WTC11 (cell line): ENCODE measurements around the gene MFN1. TPM values are rescaled to one million over a fixed set of nuclear protein-coding genes. Genes with fewer than 3 reads are reported as not detected.

Experiments
- ATAC-seq: fragments of 200-7000 bp; cut with Tn5 transposase; 2 replicates; pipeline ENCODE4 v1.10.0; 2021; ENCODE audit warnings: mild to moderate bottlenecking, moderate library complexity
- CTCF ChIA-PET: fragments of 300-600 bp; sonication (Branson Sonifier 250); formaldehyde crosslinking; loops from one replicate; lab custom pipeline; 2021; ENCODE audit warnings: antibody characterized with exemption; lab: Charles Lee
- POLR2A ChIA-PET: fragments of 350-600 bp; sonication (Branson Sonifier 250); formaldehyde crosslinking; loops from one replicate; lab custom pipeline; 2021; ENCODE audit warnings: antibody characterized with exemption; lab: Charles Lee
- DNase-seq: peaks from one replicate; pipeline ENCODE4 v3.0.0; 2021; ENCODE audit warnings: low spot score
- H3K27ac Mint-ChIP-seq: 2 replicates; pipeline ENCODE4 v1.8.0; 2021; ENCODE audit warnings: mixed read lengths
- H3K27me3 Mint-ChIP-seq: 2 replicates; pipeline ENCODE4 v1.8.0; 2021; ENCODE audit warnings: low read depth, mild to moderate bottlenecking, moderate library complexity, mixed read lengths
- H3K36me3 Mint-ChIP-seq: 2 replicates; pipeline ENCODE4 v1.8.0; 2021; ENCODE audit warnings: mixed read lengths
- H3K4me1 Mint-ChIP-seq: 2 replicates; pipeline ENCODE4 v1.8.0; 2022; ENCODE audit warnings: mixed read lengths
- H3K4me3 Mint-ChIP-seq: 2 replicates; pipeline ENCODE4 v1.8.0; 2021; ENCODE audit warnings: mild to moderate bottlenecking, moderate library complexity, mixed read lengths
- H3K9me3 Mint-ChIP-seq: 2 replicates; pipeline ENCODE4 v1.8.0; 2021; ENCODE audit warnings: mixed read lengths
- ARID4B ChIP-seq: sonication (generic); formaldehyde crosslinking; IDR thresholded peaks from 2 replicates; pipeline ENCODE4 v1.8.0; 2023; ENCODE audit warnings: missing genetic modification reagents, mild to moderate bottlenecking, borderline replicate concordance
- CREB1 ChIP-seq: sonication (generic); formaldehyde crosslinking; IDR thresholded peaks from 2 replicates; pipeline ENCODE4 v1.8.0; 2023; ENCODE audit warnings: mild to moderate bottlenecking, missing genetic modification reagents
- E2F1 ChIP-seq: sonication (generic); formaldehyde crosslinking; IDR thresholded peaks from 2 replicates; pipeline ENCODE4 v1.8.0; 2022; ENCODE audit warnings: mild to moderate bottlenecking, missing genetic modification reagents
- ERG ChIP-seq: fragments of 250-450 bp; sonication (Bioruptor Pico); IDR thresholded peaks from 2 replicates; pipeline ENCODE4 v1.8.0; 2021; ENCODE audit warnings: mild to moderate bottlenecking
- FOXK1 ChIP-seq: sonication (generic); formaldehyde crosslinking; IDR thresholded peaks from 2 replicates; pipeline ENCODE4 v1.8.0; 2022; ENCODE audit warnings: mild to moderate bottlenecking, moderate library complexity, missing genetic modification reagents
- GABPB1 ChIP-seq: sonication (generic); formaldehyde crosslinking; IDR thresholded peaks from 2 replicates; pipeline ENCODE4 v1.8.1; 2023; ENCODE audit warnings: mild to moderate bottlenecking, missing genetic modification reagents
- HMGA2 ChIP-seq: fragments of 250-450 bp; sonication (Bioruptor Pico); IDR thresholded peaks from 2 replicates; pipeline ENCODE4 v1.4.0; 2021; ENCODE audit warnings: mild to moderate bottlenecking, moderate library complexity
- IRF2 ChIP-seq: sonication (generic); formaldehyde crosslinking; IDR thresholded peaks from 2 replicates; pipeline ENCODE4 v1.8.0; 2022; ENCODE audit warnings: low read depth, missing genetic modification reagents, borderline replicate concordance
- MXD4 ChIP-seq: fragments of 250-450 bp; sonication (Bioruptor Pico); IDR thresholded peaks from 2 replicates; pipeline ENCODE4 v1.8.0; 2021; ENCODE audit warnings: mild to moderate bottlenecking, moderate library complexity, borderline replicate concordance
- MYBL2 ChIP-seq: sonication (generic); formaldehyde crosslinking; IDR thresholded peaks from 2 replicates; pipeline ENCODE4 v1.8.1; 2023; ENCODE audit warnings: mild to moderate bottlenecking, moderate library complexity, missing genetic modification reagents
- NFATC4 ChIP-seq: fragments of 250-450 bp; sonication (Bioruptor Pico); IDR thresholded peaks from 2 replicates; pipeline ENCODE4 v1.9.0; 2021; ENCODE audit warnings: mild to moderate bottlenecking
- NR1H2 ChIP-seq: sonication (generic); formaldehyde crosslinking; IDR thresholded peaks from 2 replicates; pipeline ENCODE4 v1.9.0; 2021; ENCODE audit warnings: mild to moderate bottlenecking, moderate library complexity, missing genetic modification reagents
- RELA ChIP-seq: sonication (generic); formaldehyde crosslinking; IDR thresholded peaks from 2 replicates; pipeline ENCODE4 v1.8.1; 2022; ENCODE audit warnings: missing genetic modification reagents, mild to moderate bottlenecking, borderline replicate concordance
- SP1 ChIP-seq: sonication (generic); formaldehyde crosslinking; conservative IDR thresholded peaks from 2 replicates; pipeline ENCODE4 v1.8.1; 2022; ENCODE audit warnings: missing genetic modification reagents
- TEAD4 ChIP-seq: sonication (generic); formaldehyde crosslinking; IDR thresholded peaks from 2 replicates; pipeline ENCODE4 v1.8.0; 2022; ENCODE audit warnings: mild to moderate bottlenecking, missing genetic modification reagents
- ZBTB43 ChIP-seq: sonication (generic); formaldehyde crosslinking; IDR thresholded peaks from 2 replicates; pipeline ENCODE4 v1.8.1; 2023; ENCODE audit warnings: mild to moderate bottlenecking, missing genetic modification reagents
- ZNF219 ChIP-seq: sonication (generic); formaldehyde crosslinking; IDR thresholded peaks from 2 replicates; pipeline ENCODE4 v1.8.0; 2023; ENCODE audit warnings: missing genetic modification reagents, mild to moderate bottlenecking, borderline replicate concordance
- ZNF423 ChIP-seq: fragments of 250-450 bp; sonication (Bioruptor Pico); IDR thresholded peaks from 2 replicates; pipeline ENCODE4 v2.1.2; 2022; ENCODE audit warnings: mild to moderate bottlenecking, moderate library complexity
- total RNA-seq: library from RNA; stranded (reverse); gene quantifications from 3 replicates; pipeline ENCODE4 v1.2.3, GENCODE V29; 2021
- TF ChIP-seq, protein P1 (sequence below): sonication (generic); formaldehyde crosslinking; conservative IDR thresholded peaks from 2 replicates; pipeline ENCODE4 v1.8.1; 2022; ENCODE audit warnings: mild to moderate bottlenecking, missing genetic modification reagents
- TF ChIP-seq, protein P2 (sequence below): sonication (generic); formaldehyde crosslinking; conservative IDR thresholded peaks from 2 replicates; pipeline ENCODE4 v1.8.1; 2023; ENCODE audit warnings: mild to moderate bottlenecking, low read depth, missing genetic modification reagents, moderate library complexity
- TF ChIP-seq, protein P3 (sequence below): sonication (generic); formaldehyde crosslinking; IDR thresholded peaks from 2 replicates; pipeline ENCODE4 v1.8.0; 2023; ENCODE audit warnings: mild to moderate bottlenecking, missing genetic modification reagents

Gene MFN1
- total RNA-seq, 1 experiment from 2014 or later, result 42.7 TPM

DNA sequence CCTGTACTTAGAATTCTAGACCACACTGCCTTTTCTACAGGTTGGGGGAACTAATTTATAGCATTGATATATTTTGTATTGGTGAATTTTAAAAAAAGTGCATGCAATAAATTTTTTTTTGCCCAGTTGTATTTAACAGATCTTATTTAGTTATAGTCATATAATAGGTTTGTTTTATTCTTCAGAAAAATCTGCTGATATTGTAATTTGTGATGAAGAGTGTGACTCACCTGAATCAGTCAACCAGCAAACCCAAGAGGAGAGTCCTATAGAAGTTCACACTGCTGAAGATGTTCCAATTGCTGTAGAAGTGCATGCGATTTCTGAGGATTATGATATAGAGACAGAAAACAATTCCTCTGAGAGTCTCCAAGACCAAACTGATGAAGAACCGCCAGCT is 14.4 kb upstream of the MFN1 start:
- POLR2A ChIA-PET, result no interaction called here
- H3K27me3 Mint-ChIP-seq, result no peaks in the 10 kb centered on the region
- no peak for TF ChIP-seq ERG (CRISPR knock-in tag)
- TF ChIP-seq SP1 (CRISPR knock-in tag), result no peak
- TF ChIP-seq GABPB1, result no peak
- no peak for TF ChIP-seq HMGA2 (CRISPR knock-in tag)
- TF ChIP-seq ARID4B, result no peak
- no peak for TF ChIP-seq RELA (CRISPR knock-in tag)
- TF ChIP-seq FOXK1 (CRISPR knock-in tag), result no peak
- no peak for TF ChIP-seq E2F1
- TF ChIP-seq, protein P1, sequence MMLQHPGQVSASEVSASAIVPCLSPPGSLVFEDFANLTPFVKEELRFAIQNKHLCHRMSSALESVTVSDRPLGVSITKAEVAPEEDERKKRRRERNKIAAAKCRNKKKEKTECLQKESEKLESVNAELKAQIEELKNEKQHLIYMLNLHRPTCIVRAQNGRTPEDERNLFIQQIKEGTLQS (CRISPR knock-in tag), result no peak
- no peak for TF ChIP-seq NR1H2 (CRISPR knock-in tag)
- no peak for TF ChIP-seq CREB1 (CRISPR knock-in tag)
- TF ChIP-seq MXD4 (CRISPR knock-in tag), result no peak
- no peak for TF ChIP-seq MYBL2
- TF ChIP-seq ZNF219 (CRISPR knock-in tag), result no peak
- TF ChIP-seq, all 79 proteins: peak for 0
- no peaks in the 10 kb centered on the region for H3K9me3 Mint-ChIP-seq
- DNase-seq (no peak), ATAC-seq (no peak)
- CTCF ChIA-PET, result no interaction called here
- peaks cover 75% of the 10 kb centered on the region for H3K36me3 Mint-ChIP-seq
- no peaks in the 10 kb centered on the region for H3K4me1 Mint-ChIP-seq
- H3K27ac Mint-ChIP-seq, result no peak overlapping the region
- H3K4me3 Mint-ChIP-seq, result no peak overlapping the region

DNA sequence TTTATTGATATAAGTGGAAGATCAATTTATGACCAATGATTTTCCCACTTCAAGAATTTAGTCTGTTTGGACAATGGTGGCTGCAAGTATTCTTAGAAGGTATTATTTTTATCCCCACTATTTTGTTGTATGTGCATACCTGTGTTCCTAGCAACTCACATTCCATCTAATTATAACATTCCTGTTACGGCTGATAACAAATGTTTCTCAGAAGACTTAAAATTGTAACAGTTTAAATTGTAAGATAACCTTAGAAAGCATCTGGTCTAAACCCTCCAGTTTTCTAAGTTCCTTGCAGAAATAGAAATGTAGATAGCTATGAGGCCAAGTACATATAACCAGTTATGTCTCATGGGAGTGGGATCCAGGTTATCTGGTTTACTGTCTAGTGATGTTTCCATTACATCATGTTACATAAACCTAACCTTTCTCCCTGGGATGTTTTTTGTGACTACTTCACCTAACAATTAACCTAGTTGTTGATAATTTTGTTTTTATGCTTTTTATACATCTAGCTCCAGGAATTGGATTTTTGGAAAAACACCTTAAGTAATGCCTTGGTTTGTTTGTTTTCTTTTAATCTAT is 11.1 kb upstream of the MFN1 start:
- no peaks in the 10 kb centered on the region for H3K9me3 Mint-ChIP-seq
- DNase-seq, result no peak
- no peak overlapping the region for H3K27ac Mint-ChIP-seq
- H3K27me3 Mint-ChIP-seq, result no peaks in the 10 kb centered on the region
- CTCF ChIA-PET, result no interaction called here
- POLR2A ChIA-PET, result interaction anchor here (0.6 kb wide), 2 partner anchors 248 to 1647 kb away, joined by 4 read pairs; no protein-coding TSS in a partner anchor
- H3K36me3 Mint-ChIP-seq, result peaks cover 52% of the 10 kb centered on the region
- no peaks in the 10 kb centered on the region for H3K4me1 Mint-ChIP-seq
- no peak for ATAC-seq
- H3K4me3 Mint-ChIP-seq, result no peak overlapping the region
- no peak for TF ChIP-seq NFATC4
- TF ChIP-seq CREB1 (CRISPR knock-in tag), result no peak
- no peak for TF ChIP-seq IRF2
- no peak for TF ChIP-seq RELA (CRISPR knock-in tag)
- TF ChIP-seq ZBTB43 (CRISPR knock-in tag), result no peak
- TF ChIP-seq ZNF423 (CRISPR knock-in tag), result no peak
- TF ChIP-seq, protein P2, sequence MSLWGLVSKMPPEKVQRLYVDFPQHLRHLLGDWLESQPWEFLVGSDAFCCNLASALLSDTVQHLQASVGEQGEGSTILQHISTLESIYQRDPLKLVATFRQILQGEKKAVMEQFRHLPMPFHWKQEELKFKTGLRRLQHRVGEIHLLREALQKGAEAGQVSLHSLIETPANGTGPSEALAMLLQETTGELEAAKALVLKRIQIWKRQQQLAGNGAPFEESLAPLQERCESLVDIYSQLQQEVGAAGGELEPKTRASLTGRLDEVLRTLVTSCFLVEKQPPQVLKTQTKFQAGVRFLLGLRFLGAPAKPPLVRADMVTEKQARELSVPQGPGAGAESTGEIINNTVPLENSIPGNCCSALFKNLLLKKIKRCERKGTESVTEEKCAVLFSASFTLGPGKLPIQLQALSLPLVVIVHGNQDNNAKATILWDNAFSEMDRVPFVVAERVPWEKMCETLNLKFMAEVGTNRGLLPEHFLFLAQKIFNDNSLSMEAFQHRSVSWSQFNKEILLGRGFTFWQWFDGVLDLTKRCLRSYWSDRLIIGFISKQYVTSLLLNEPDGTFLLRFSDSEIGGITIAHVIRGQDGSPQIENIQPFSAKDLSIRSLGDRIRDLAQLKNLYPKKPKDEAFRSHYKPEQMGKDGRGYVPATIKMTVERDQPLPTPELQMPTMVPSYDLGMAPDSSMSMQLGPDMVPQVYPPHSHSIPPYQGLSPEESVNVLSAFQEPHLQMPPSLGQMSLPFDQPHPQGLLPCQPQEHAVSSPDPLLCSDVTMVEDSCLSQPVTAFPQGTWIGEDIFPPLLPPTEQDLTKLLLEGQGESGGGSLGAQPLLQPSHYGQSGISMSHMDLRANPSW (CRISPR knock-in tag), result no peak
- TF ChIP-seq, protein P3, sequence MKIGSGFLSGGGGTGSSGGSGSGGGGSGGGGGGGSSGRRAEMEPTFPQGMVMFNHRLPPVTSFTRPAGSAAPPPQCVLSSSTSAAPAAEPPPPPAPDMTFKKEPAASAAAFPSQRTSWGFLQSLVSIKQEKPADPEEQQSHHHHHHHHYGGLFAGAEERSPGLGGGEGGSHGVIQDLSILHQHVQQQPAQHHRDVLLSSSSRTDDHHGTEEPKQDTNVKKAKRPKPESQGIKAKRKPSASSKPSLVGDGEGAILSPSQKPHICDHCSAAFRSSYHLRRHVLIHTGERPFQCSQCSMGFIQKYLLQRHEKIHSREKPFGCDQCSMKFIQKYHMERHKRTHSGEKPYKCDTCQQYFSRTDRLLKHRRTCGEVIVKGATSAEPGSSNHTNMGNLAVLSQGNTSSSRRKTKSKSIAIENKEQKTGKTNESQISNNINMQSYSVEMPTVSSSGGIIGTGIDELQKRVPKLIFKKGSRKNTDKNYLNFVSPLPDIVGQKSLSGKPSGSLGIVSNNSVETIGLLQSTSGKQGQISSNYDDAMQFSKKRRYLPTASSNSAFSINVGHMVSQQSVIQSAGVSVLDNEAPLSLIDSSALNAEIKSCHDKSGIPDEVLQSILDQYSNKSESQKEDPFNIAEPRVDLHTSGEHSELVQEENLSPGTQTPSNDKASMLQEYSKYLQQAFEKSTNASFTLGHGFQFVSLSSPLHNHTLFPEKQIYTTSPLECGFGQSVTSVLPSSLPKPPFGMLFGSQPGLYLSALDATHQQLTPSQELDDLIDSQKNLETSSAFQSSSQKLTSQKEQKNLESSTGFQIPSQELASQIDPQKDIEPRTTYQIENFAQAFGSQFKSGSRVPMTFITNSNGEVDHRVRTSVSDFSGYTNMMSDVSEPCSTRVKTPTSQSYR, result no peak
- no peak for TF ChIP-seq TEAD4 (CRISPR knock-in tag)
